CD14-positive monocyte (primary cell): ENCODE results near the gene FBN1. TPM values are rescaled to one million over a fixed set of nuclear protein-coding genes. Genes with fewer than 3 reads are reported as not detected.

Source experiments
- DNase-seq, 3 donors: peaks; one replicate each; pipeline ENCODE4 v3.0.0-alpha.2; 2011 to 2022
- H2AFZ ChIP-seq: 2 replicates; pipeline ENCODE4 v1.6.0; 2012; ENCODE audit warnings: mild to moderate bottlenecking, low read depth, low read length, inconsistent platforms; ENCODE audit not compliant: insufficient read depth, poor library complexity, severe bottlenecking
- H3K27ac ChIP-seq, 2 donors: 1 replicate in 1 of 2; 2 replicates in 1 of 2; pipeline ENCODE4 v1.5.1; 2012 to 2013; ENCODE audit warnings: low read length in 2 of 2, control low read depth in 1 of 2, inconsistent platforms in 1 of 2, low read depth in 1 of 2, mild to moderate bottlenecking in 1 of 2
- H3K27me3 ChIP-seq, 2 donors: one replicate each; pipeline versions ENCODE4 v1.6.0 to v1.6.1; 2011 to 2013; ENCODE audit warnings: low read length in 2 of 2; ENCODE audit not compliant: control insufficient read depth in 2 of 2, insufficient read depth in 2 of 2
- H3K36me3 ChIP-seq, 2 donors: replicated peaks in 1 of 2; 1 replicate in 1 of 2; 2 replicates in 1 of 2; pipeline versions ENCODE4 v1.5.1 to v1.6.1; 2012 to 2013; ENCODE audit warnings: low read length in 2 of 2, control low read depth in 1 of 2, inconsistent platforms in 1 of 2, mild to moderate bottlenecking in 1 of 2; ENCODE audit not compliant: insufficient read depth in 2 of 2, control insufficient read depth in 1 of 2
- H3K4me1 ChIP-seq, 2 donors: 1 replicate in 1 of 2; 2 replicates in 1 of 2; pipeline versions ENCODE4 v1.5.1 to v1.6.1; 2012 to 2013; ENCODE audit warnings: low read length in 2 of 2, control low read depth in 1 of 2, inconsistent platforms in 1 of 2, mild to moderate bottlenecking in 1 of 2, moderate library complexity in 1 of 2; ENCODE audit not compliant: insufficient read depth in 2 of 2, control insufficient read depth in 1 of 2
- H3K4me2 ChIP-seq: replicated peaks from 2 replicates; pipeline ENCODE3; 2012; ENCODE audit warnings: low read length, moderate library complexity, mild to moderate bottlenecking; ENCODE audit not compliant: poor library complexity, severe bottlenecking; ENCODE audit errors: extremely low read depth
- H3K4me3 ChIP-seq, 3 experiments: fragments of 200-600 bp in 1 of 3; sonication (generic) in 1 of 3; replicated peaks in 1 of 3; 1 replicate in 2 of 3; 2 replicates in 1 of 3; pipeline ENCODE4 v1.5.1; 2011 to 2013; ENCODE audit warnings: low read length in 3 of 3, mild to moderate bottlenecking in 3 of 3, control low read depth in 2 of 3, low read depth in 2 of 3, inconsistent platforms in 1 of 3, moderate library complexity in 1 of 3
- H3K79me2 ChIP-seq: 2 replicates; pipeline ENCODE4 v1.6.0; 2012; ENCODE audit warnings: mild to moderate bottlenecking, control low read depth, inconsistent platforms, low read length, moderate library complexity; ENCODE audit not compliant: insufficient read depth
- H3K9ac ChIP-seq: 2 replicates; pipeline ENCODE4 v1.6.0; 2017; ENCODE audit warnings: low read length, mild to moderate bottlenecking; ENCODE audit not compliant: insufficient read depth, poor library complexity, severe bottlenecking
- H3K9me3 ChIP-seq, 2 donors: replicated peaks in 1 of 2; 1 replicate in 1 of 2; 2 replicates in 1 of 2; pipeline versions ENCODE4 v1.5.1 to v1.6.1; 2012 to 2013; ENCODE audit warnings: low read length in 2 of 2, control low read depth in 1 of 2; ENCODE audit not compliant: control insufficient read depth in 1 of 2, insufficient read depth in 1 of 2
- H4K20me1 ChIP-seq: 2 replicates; pipeline ENCODE4 v1.6.0; 2012; ENCODE audit warnings: mild to moderate bottlenecking, low read length, control low read depth, moderate library complexity; ENCODE audit not compliant: insufficient read depth
- H3K27ac Mint-ChIP-seq, 7 donors: one replicate each; pipeline ENCODE4 v1.8.0; 2020; ENCODE audit warnings: mild to moderate bottlenecking in 7 of 7, mixed read lengths in 7 of 7, moderate library complexity in 6 of 7, inconsistent platforms in 2 of 7
- H3K27me3 Mint-ChIP-seq, 3 donors: one replicate each; pipeline ENCODE4 v1.8.0; 2021 to 2022; ENCODE audit warnings: low read depth in 3 of 3, mild to moderate bottlenecking in 3 of 3, mixed read lengths in 3 of 3, moderate library complexity in 3 of 3, inconsistent platforms in 1 of 3
- H3K36me3 Mint-ChIP-seq, 2 donors: one replicate each; pipeline ENCODE4 v1.8.0; 2020; ENCODE audit warnings: mixed read lengths in 2 of 2, inconsistent platforms in 1 of 2, mild to moderate bottlenecking in 1 of 2
- H3K4me1 Mint-ChIP-seq: one replicate; pipeline ENCODE4 v1.8.0; 2020; ENCODE audit warnings: mild to moderate bottlenecking, mixed read lengths
- H3K4me3 Mint-ChIP-seq, 2 donors: one replicate each; pipeline ENCODE4 v1.8.0; 2020; ENCODE audit warnings: mild to moderate bottlenecking in 2 of 2, mixed read lengths in 2 of 2, moderate library complexity in 1 of 2
- H3K9me3 Mint-ChIP-seq, 7 donors: one replicate each; pipeline ENCODE4 v1.8.0; 2020 to 2022; ENCODE audit warnings: mixed read lengths in 7 of 7, mild to moderate bottlenecking in 6 of 7, moderate library complexity in 6 of 7, inconsistent platforms in 2 of 7
- WGBS: methylation state at CpG from one replicate; pipeline ENCODE4 v1.1.5; 2013; ENCODE audit warnings: missing lambda C conversion rate; ENCODE audit not compliant: insufficient coverage; 5-methylcytosine and 5-hydroxymethylcytosine counted together
- intact Hi-C, 2 donors: fragments of 100-400 bp; cut with micrococcal nuclease; formaldehyde crosslinking; loops; one replicate each; pipeline versions ENCODE4 v1.15.0 to v1.15.1; 2023
- polyA plus RNA-seq, 3 donors: library from polyadenylated mRNA; depleted of rRNA in 1 of 3; unstranded in 2 of 3; stranded (reverse) in 1 of 3; fragments of 300-500 nt in 2 of 3; fragments of >200 nt in 1 of 3; fragmentation: Illumina TruSeq in 2 of 3; gene quantifications; 1 replicate in 2 of 3; 2 replicates in 1 of 3; pipeline ENCODE4 v1.2.3, GENCODE V29; 2012 to 2021
- TF ChIP-seq, protein P1 (sequence below): fragments of 200-600 bp; IDR thresholded peaks from one replicate; pipeline ENCODE4 v1.8.0; 2022; ENCODE audit warnings: antibody characterized with exemption, mild to moderate bottlenecking

Gene FBN1
- polyA plus RNA-seq, 3 donors = 0.29 TPM; not detected in 2

DNA sequence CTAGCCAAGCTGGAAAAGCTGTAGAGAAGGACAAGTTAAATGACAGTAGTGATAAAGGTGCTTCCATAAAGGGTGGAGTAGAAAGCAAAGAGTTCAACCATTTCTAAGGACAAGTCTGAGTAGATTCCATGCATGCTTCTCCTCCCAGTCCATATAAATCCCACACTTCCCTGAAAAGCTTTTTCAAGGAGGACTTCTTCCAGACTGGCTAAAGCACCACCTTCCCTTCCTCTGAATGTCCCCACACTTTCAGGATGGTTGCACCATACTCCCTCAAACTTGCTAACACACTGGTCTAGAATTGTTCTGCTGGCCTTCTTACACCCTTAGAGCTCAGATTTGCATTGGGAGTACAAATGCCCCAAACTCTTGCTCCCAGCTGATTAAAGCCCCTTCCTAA lies 40.9 kb downstream of the FBN1 start:
- Histone ChIP-seq H3K79me2 (no peaks in the 10 kb centered on the region), H3K9ac (no peak overlapping the region), H3K27ac (no peak overlapping the region), H3K4me2 (no peak overlapping the region), H2AFZ (no peak overlapping the region), H3K4me3 (no peak overlapping the region), H4K20me1 (no peaks in the 10 kb centered on the region), H3K4me1 (no peaks in the 10 kb centered on the region), H3K36me3 (no peaks in the 10 kb centered on the region), H3K27me3 (no peaks in the 10 kb centered on the region), H3K9me3 (no peaks in the 10 kb centered on the region)
- peaks cover 0 to 10% (median 0%) of the 10 kb centered on the region in 7 donors for H3K9me3 Mint-ChIP-seq
- peaks cover 0 to 1% (median 0%) of the 10 kb centered on the region in 3 donors for H3K27me3 Mint-ChIP-seq
- H3K36me3 Mint-ChIP-seq = no peaks in the 10 kb centered on the region
- intact Hi-C loops = no loop called here
- no peak for DNase-seq
- TF ChIP-seq, protein P1, sequence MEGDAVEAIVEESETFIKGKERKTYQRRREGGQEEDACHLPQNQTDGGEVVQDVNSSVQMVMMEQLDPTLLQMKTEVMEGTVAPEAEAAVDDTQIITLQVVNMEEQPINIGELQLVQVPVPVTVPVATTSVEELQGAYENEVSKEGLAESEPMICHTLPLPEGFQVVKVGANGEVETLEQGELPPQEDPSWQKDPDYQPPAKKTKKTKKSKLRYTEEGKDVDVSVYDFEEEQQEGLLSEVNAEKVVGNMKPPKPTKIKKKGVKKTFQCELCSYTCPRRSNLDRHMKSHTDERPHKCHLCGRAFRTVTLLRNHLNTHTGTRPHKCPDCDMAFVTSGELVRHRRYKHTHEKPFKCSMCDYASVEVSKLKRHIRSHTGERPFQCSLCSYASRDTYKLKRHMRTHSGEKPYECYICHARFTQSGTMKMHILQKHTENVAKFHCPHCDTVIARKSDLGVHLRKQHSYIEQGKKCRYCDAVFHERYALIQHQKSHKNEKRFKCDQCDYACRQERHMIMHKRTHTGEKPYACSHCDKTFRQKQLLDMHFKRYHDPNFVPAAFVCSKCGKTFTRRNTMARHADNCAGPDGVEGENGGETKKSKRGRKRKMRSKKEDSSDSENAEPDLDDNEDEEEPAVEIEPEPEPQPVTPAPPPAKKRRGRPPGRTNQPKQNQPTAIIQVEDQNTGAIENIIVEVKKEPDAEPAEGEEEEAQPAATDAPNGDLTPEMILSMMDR = no peak
- no peak overlapping the region for H3K27ac Mint-ChIP-seq
- no peak overlapping the region for H3K4me3 Mint-ChIP-seq
- H3K4me1 Mint-ChIP-seq = no peaks in the 10 kb centered on the region

DNA sequence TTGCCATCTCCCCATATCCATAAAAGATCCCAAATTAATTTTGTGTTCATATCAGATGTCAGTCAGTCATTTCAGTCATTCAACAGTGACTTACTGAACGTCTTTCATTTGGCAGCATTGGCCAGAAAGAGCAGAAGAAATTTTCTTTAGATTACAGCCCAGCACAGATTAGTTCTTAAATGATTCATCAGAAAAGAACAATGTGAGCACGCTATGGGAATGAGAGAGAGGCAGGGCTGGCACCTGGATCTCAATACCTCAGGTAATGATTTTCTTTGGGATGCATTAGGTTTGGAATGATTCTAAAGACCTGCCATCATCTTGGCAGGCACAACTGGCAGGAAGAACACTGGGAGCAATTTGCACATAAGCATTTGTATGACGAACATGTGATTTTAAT lies 41.6 kb downstream of the FBN1 start:
- Histone ChIP-seq H3K79me2 (no peaks in the 10 kb centered on the region), H3K9me3 (no peaks in the 10 kb centered on the region)

More for the DNA sequence above, 41.6 kb downstream of the FBN1 start:
- intact Hi-C loops = no loop called here
- Histone ChIP-seq H3K36me3 (no peaks in the 10 kb centered on the region), H3K4me2 (no peak overlapping the region), H3K9ac (no peak overlapping the region), H3K27ac (no peak overlapping the region), H4K20me1 (no peaks in the 10 kb centered on the region), H3K4me3 (no peak overlapping the region), H3K4me1 (no peaks in the 10 kb centered on the region), H3K27me3 (no peaks in the 10 kb centered on the region), H2AFZ (no peak overlapping the region)
- H3K27ac Mint-ChIP-seq = no peak overlapping the region
- DNase-seq = no peak
- WGBS = 100% methylated on average over 1 of the region's 3 CpGs
- no peak overlapping the region for H3K4me3 Mint-ChIP-seq
- H3K9me3 Mint-ChIP-seq = peaks cover 0 to 10% (median 0%) of the 10 kb centered on the region in 7 donors
- H3K36me3 Mint-ChIP-seq = no peaks in the 10 kb centered on the region
- H3K27me3 Mint-ChIP-seq = peaks cover 0 to 1% (median 0%) of the 10 kb centered on the region in 3 donors
- TF ChIP-seq, protein P1 = no peak
- H3K4me1 Mint-ChIP-seq = no peaks in the 10 kb centered on the region
